ENCODE measurements around the gene ACVR2A. TPM values are rescaled to one million over a fixed set of nuclear protein-coding genes. Genes with fewer than 3 reads are reported as not detected.

The ACVR2A gene
- total and polyA plus RNA-seq, 4 experiments from 2014 or later: 8.4 to 22.9 (median 15.7) TPM

GRCh38 chr2:147937744-147938349 lies 93.0 kb downstream of the ACVR2A start:
- ChIA-PET POLR2A (ENCODE audit: partially characterized antibody) (interaction anchor here (1.0 kb wide), 1 partner anchor 10 kb away, joined by 3 read pairs; no protein-coding TSS in a partner anchor), CTCF (ENCODE audit: partially characterized antibody) (interaction anchor here (0.7 to 4.6 kb wide), 10 partner anchors 11 to 1623 kb away, joined by 3 to 40 read pairs (median 4); no protein-coding TSS in a partner anchor)
- DNase-seq: peak in 4 of 5 donors; percentile 23 to 37 (median 28)
- Histone ChIP-seq H3K27me3 (ENCODE audit: insufficient read depth, low read length) (no peaks in the 10 kb centered on the region), H3K9me3 (ENCODE audit: control insufficient read depth in 1 of 2, low read length in 2 of 2) (no peaks in the 10 kb centered on the region), H3K4me3 (ENCODE audit: low read length in 2 of 2) (no peak overlapping the region), H3K27ac (ENCODE audit: low read depth, low read length) (no peak overlapping the region), H3K36me3 (ENCODE audit: insufficient read depth, low read length) (peaks cover 18% of the 10 kb centered on the region), H3K4me1 (ENCODE audit: insufficient read depth, low read length) (no peaks in the 10 kb centered on the region)
- H3K27ac Mint-ChIP-seq: peak overlapping the region in 1 of 7 donors; percentile 13
- no peak overlapping the region for H3K4me3 Mint-ChIP-seq
- intact Hi-C loops (cut with micrococcal nuclease): loop anchor here (1.0 kb wide), 3 partner anchors 571 to 1623 kb away; no protein-coding TSS in a partner anchor
- H3K9me3 Mint-ChIP-seq: no peaks in the 10 kb centered on the region
- H3K36me3 Mint-ChIP-seq: peaks cover 19 to 61% of the 10 kb centered on the region in 2 donors
- H3K27me3 Mint-ChIP-seq: no peaks in the 10 kb centered on the region
- peaks cover 0 to 1% (median 0%) of the 10 kb centered on the region in 4 donors for H3K4me1 Mint-ChIP-seq

- DNase-seq: no peak
- peak overlapping the region in 6 of 7 donors; percentile 16 to 69 (median 46) for H3K27ac Mint-ChIP-seq
- ChIA-PET CTCF (ENCODE audit: partially characterized antibody) (interaction anchor here (1.3 kb wide), 1 partner anchor 570 kb away, joined by 3 read pairs; no protein-coding TSS in a partner anchor), POLR2A (ENCODE audit: partially characterized antibody) (no interaction called here)
- intact Hi-C loops (cut with micrococcal nuclease): no loop called here
- no peaks in the 10 kb centered on the region for H3K9me3 Mint-ChIP-seq
- Histone ChIP-seq H3K4me3 (ENCODE audit: low read length in 2 of 2) (no peak overlapping the region), H3K27ac (ENCODE audit: low read depth, low read length) (no peak overlapping the region), H3K36me3 (ENCODE audit: insufficient read depth, low read length) (peaks cover 14% of the 10 kb centered on the region), H3K27me3 (ENCODE audit: insufficient read depth, low read length) (no peaks in the 10 kb centered on the region), H3K4me1 (ENCODE audit: insufficient read depth, low read length) (no peaks in the 10 kb centered on the region), H3K9me3 (ENCODE audit: control insufficient read depth in 1 of 2, low read length in 2 of 2) (no peaks in the 10 kb centered on the region)
- peaks cover 15 to 61% of the 10 kb centered on the region in 2 donors for H3K36me3 Mint-ChIP-seq
- H3K27me3 Mint-ChIP-seq: no peaks in the 10 kb centered on the region
- H3K4me3 Mint-ChIP-seq: no peak overlapping the region
- peaks cover 0 to 1% (median 0%) of the 10 kb centered on the region in 4 donors for H3K4me1 Mint-ChIP-seq
Measured at GRCh38 chr2:147939313-147939712, 94.5 kb downstream of the ACVR2A start.

GRCh38 chr2:147945660-147946059 lies 100.8 kb downstream of the ACVR2A start:
- Histone ChIP-seq H3K4me3 (ENCODE audit: low read length in 2 of 2) (no peak overlapping the region), H3K4me1 (ENCODE audit: insufficient read depth, low read length) (no peaks in the 10 kb centered on the region), H3K36me3 (ENCODE audit: insufficient read depth, low read length) (peaks cover 3% of the 10 kb centered on the region), H3K9me3 (ENCODE audit: control insufficient read depth in 1 of 2, low read length in 2 of 2) (no peaks in the 10 kb centered on the region), H3K27me3 (ENCODE audit: insufficient read depth, low read length) (no peaks in the 10 kb centered on the region), H3K27ac (ENCODE audit: low read depth, low read length) (no peak overlapping the region)
- H3K9me3 Mint-ChIP-seq: no peaks in the 10 kb centered on the region
- H3K4me1 Mint-ChIP-seq: no peaks in the 10 kb centered on the region
- H3K4me3 Mint-ChIP-seq: no peak overlapping the region
- no peak for DNase-seq
- POLR2A ChIA-PET (ENCODE audit: partially characterized antibody): no interaction called here
- intact Hi-C loops (cut with micrococcal nuclease): no loop called here
- H3K27ac Mint-ChIP-seq: no peak overlapping the region
- CTCF ChIA-PET (ENCODE audit: partially characterized antibody): interaction anchor here (0.8 to 1.2 kb wide), 2 partner anchors 9 to 563 kb away, joined by 3 to 4 read pairs; no protein-coding TSS in a partner anchor
- H3K27me3 Mint-ChIP-seq: no peaks in the 10 kb centered on the region
- peaks cover 23 to 48% of the 10 kb centered on the region in 2 donors for H3K36me3 Mint-ChIP-seq

GRCh38 chr2:147952118-147952517 lies 107.3 kb downstream of the ACVR2A start:
- CTCF ChIA-PET (ENCODE audit: partially characterized antibody): no interaction called here
- intact Hi-C loops (cut with micrococcal nuclease): no loop called here
- Mint-ChIP-seq H3K27ac (no peak overlapping the region), H3K4me3 (no peak overlapping the region), H3K9me3 (no peaks in the 10 kb centered on the region), H3K4me1 (no peaks in the 10 kb centered on the region), H3K27me3 (no peaks in the 10 kb centered on the region), H3K36me3 (peaks cover 31 to 44% of the 10 kb centered on the region in 2 donors)
- DNase-seq: no peak
- POLR2A ChIA-PET (ENCODE audit: partially characterized antibody): interaction anchor here (0.9 kb wide), 1 partner anchor 15 kb away, joined by 4 read pairs; no protein-coding TSS in a partner anchor
- H3K4me3 ChIP-seq (ENCODE audit: low read length in 2 of 2): no peak overlapping the region
- no peak overlapping the region for H3K27ac ChIP-seq (ENCODE audit: low read depth, low read length)
- H3K9me3 ChIP-seq (ENCODE audit: control insufficient read depth in 1 of 2, low read length in 2 of 2): no peaks in the 10 kb centered on the region
- no peaks in the 10 kb centered on the region for H3K27me3 ChIP-seq (ENCODE audit: insufficient read depth, low read length)
- no peaks in the 10 kb centered on the region for H3K4me1 ChIP-seq (ENCODE audit: insufficient read depth, low read length)
- no peaks in the 10 kb centered on the region for H3K36me3 ChIP-seq (ENCODE audit: insufficient read depth, low read length)

- Mint-ChIP-seq H3K4me1 (peaks cover 0 to 15% (median 5%) of the 10 kb centered on the region in 4 donors), H3K27me3 (no peaks in the 10 kb centered on the region)
- peaks cover 4% of the 10 kb centered on the region for H3K36me3 ChIP-seq (ENCODE audit: insufficient read depth, low read length)
Measured at GRCh38 chr2:147968571-147968970, 123.7 kb downstream of the ACVR2A start.

GRCh38 chr2:147976102-147976501 lies 131.3 kb downstream of the ACVR2A start:
- peak overlapping the region in 4 of 7 donors; percentile 0 to 62 (median 23) for H3K27ac Mint-ChIP-seq
- no peaks in the 10 kb centered on the region for H3K9me3 ChIP-seq (ENCODE audit: control insufficient read depth in 1 of 2, low read length in 2 of 2)
- ChIA-PET CTCF (ENCODE audit: partially characterized antibody) (no interaction called here), POLR2A (ENCODE audit: partially characterized antibody) (no interaction called here)
- no peak overlapping the region for H3K27ac ChIP-seq (ENCODE audit: low read depth, low read length)
- H3K4me3 ChIP-seq (ENCODE audit: low read length in 2 of 2): no peak overlapping the region
- peaks cover 33 to 35% of the 10 kb centered on the region in 2 donors for H3K36me3 Mint-ChIP-seq
- H3K36me3 ChIP-seq (ENCODE audit: insufficient read depth, low read length): peaks cover 4% of the 10 kb centered on the region
- H3K4me1 Mint-ChIP-seq: peaks cover 11 to 24% (median 17%) of the 10 kb centered on the region in 4 donors
- DNase-seq: no peak
- no peak overlapping the region for H3K4me3 Mint-ChIP-seq
- intact Hi-C loops (cut with micrococcal nuclease): no loop called here
- H3K4me1 ChIP-seq (ENCODE audit: insufficient read depth, low read length): peaks cover 4% of the 10 kb centered on the region
- H3K27me3 Mint-ChIP-seq: no peaks in the 10 kb centered on the region
- H3K27me3 ChIP-seq (ENCODE audit: insufficient read depth, low read length): no peaks in the 10 kb centered on the region
- H3K9me3 Mint-ChIP-seq: peaks cover 0 to 10% (median 0%) of the 10 kb centered on the region in 8 donors

More at GRCh38 chr2:147968571-147968970, 123.7 kb downstream of the ACVR2A start:
- H3K36me3 Mint-ChIP-seq: peaks cover 66 to 76% of the 10 kb centered on the region in 2 donors
- Histone ChIP-seq H3K27me3 (ENCODE audit: insufficient read depth, low read length) (no peaks in the 10 kb centered on the region), H3K4me1 (ENCODE audit: insufficient read depth, low read length) (no peaks in the 10 kb centered on the region), H3K27ac (ENCODE audit: low read depth, low read length) (no peak overlapping the region), H3K4me3 (ENCODE audit: low read length in 2 of 2) (no peak overlapping the region), H3K9me3 (ENCODE audit: control insufficient read depth in 1 of 2, low read length in 2 of 2) (no peaks in the 10 kb centered on the region)
- POLR2A ChIA-PET (ENCODE audit: partially characterized antibody): no interaction called here
- no peak overlapping the region for H3K4me3 Mint-ChIP-seq
- intact Hi-C loops (cut with micrococcal nuclease): no loop called here
- H3K27ac Mint-ChIP-seq: no peak overlapping the region
- DNase-seq: no peak
- peaks cover 2 to 37% (median 19%) of the 10 kb centered on the region in 8 donors for H3K9me3 Mint-ChIP-seq
- CTCF ChIA-PET (ENCODE audit: partially characterized antibody): no interaction called here

- H3K4me1 ChIP-seq (ENCODE audit: insufficient read depth, low read length): peaks cover 13% of the 10 kb centered on the region
- ChIA-PET POLR2A (ENCODE audit: partially characterized antibody) (no interaction called here), CTCF (ENCODE audit: partially characterized antibody) (interaction anchor here (1.6 kb wide), 1 partner anchor 13 kb away, joined by 4 read pairs; no protein-coding TSS in a partner anchor)
- H3K27ac ChIP-seq (ENCODE audit: low read depth, low read length): no peak overlapping the region
- peaks cover 3% of the 10 kb centered on the region for H3K36me3 ChIP-seq (ENCODE audit: insufficient read depth, low read length)
- no peak overlapping the region for H3K4me3 Mint-ChIP-seq
- H3K36me3 Mint-ChIP-seq: peaks cover 29 to 32% of the 10 kb centered on the region in 2 donors
- no peak overlapping the region for H3K4me3 ChIP-seq (ENCODE audit: low read length in 2 of 2)
- no peaks in the 10 kb centered on the region for H3K9me3 ChIP-seq (ENCODE audit: control insufficient read depth in 1 of 2, low read length in 2 of 2)
- H3K27me3 ChIP-seq (ENCODE audit: insufficient read depth, low read length): no peaks in the 10 kb centered on the region
- H3K9me3 Mint-ChIP-seq: peaks cover 0 to 10% (median 0%) of the 10 kb centered on the region in 8 donors
- intact Hi-C loops (cut with micrococcal nuclease): no loop called here
- no peak overlapping the region for H3K27ac Mint-ChIP-seq
- no peak for DNase-seq
- H3K27me3 Mint-ChIP-seq: no peaks in the 10 kb centered on the region
- H3K4me1 Mint-ChIP-seq: peaks cover 15 to 28% (median 20%) of the 10 kb centered on the region in 4 donors
Measured at GRCh38 chr2:147977679-147978078, 132.8 kb downstream of the ACVR2A start.
